WI38 (cell line): ENCODE data around the gene TVP23A.

ENCODE experiments used
- H3K4me3 ChIP-seq: 2 replicates; pipeline ENCODE4 v1.5.1; 2011; ENCODE audit warnings: low read depth, mild to moderate bottlenecking, control low read depth, low read length
- TF ChIP-seq, protein P1 (sequence below): IDR thresholded peaks from 2 replicates; pipeline ENCODE4 v1.5.1; 2012; ENCODE audit warnings: low read depth, mild to moderate bottlenecking, control low read depth, low read length

Gene TVP23A

DNA sequence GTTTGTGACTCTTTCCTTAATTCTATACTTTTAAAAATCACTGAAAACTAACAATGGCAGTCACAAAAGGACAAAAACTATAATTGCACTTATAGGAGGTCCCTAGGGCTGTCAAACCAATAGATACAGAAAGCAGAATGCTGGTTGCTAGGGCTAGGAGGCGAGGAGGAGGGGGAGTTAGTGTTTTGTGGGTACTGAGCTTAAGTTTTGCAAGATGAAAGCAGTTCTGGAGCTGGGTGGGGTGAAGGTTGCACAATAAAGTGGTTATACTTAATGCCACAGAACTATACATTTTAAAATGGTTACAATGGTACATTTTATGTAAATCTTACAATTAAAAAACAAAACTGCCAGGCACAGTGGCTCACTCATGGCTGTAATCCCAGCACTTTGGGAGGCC lies 47.7 kb downstream of the TVP23A start:
- TF ChIP-seq, protein P1, sequence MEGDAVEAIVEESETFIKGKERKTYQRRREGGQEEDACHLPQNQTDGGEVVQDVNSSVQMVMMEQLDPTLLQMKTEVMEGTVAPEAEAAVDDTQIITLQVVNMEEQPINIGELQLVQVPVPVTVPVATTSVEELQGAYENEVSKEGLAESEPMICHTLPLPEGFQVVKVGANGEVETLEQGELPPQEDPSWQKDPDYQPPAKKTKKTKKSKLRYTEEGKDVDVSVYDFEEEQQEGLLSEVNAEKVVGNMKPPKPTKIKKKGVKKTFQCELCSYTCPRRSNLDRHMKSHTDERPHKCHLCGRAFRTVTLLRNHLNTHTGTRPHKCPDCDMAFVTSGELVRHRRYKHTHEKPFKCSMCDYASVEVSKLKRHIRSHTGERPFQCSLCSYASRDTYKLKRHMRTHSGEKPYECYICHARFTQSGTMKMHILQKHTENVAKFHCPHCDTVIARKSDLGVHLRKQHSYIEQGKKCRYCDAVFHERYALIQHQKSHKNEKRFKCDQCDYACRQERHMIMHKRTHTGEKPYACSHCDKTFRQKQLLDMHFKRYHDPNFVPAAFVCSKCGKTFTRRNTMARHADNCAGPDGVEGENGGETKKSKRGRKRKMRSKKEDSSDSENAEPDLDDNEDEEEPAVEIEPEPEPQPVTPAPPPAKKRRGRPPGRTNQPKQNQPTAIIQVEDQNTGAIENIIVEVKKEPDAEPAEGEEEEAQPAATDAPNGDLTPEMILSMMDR, result no peak
- no peak overlapping the region for H3K4me3 ChIP-seq

- TF ChIP-seq, protein P1, result no peak
- no peak overlapping the region for H3K4me3 ChIP-seq
Observed at GRCh38 chr16:10769381-10769780, 49.2 kb downstream of the TVP23A start.

DNA sequence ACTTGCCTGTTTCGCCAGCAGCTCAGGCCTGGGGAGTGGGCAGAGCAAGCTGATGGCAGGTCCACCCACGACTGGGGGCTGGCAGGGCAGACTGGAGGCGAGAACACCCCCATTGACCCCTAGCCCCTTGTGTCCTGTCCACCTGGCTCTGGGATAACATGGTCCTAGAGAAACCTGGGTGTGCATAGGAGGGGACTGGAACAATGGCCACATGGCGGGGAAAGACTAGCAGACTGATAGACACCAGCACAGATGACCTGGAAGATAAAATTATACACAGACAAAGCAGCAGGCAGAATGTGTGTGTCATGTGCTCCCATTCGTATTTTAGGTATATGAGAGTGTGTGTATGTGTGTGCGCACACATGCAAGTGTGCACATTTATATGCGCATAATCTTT lies 51.5 kb downstream of the TVP23A start:
- TF ChIP-seq, protein P1, result no peak
- H3K4me3 ChIP-seq, result no peak overlapping the region

- no peak overlapping the region for H3K4me3 ChIP-seq
- TF ChIP-seq, protein P1, result no peak
Observed at GRCh38 chr16:10765772-10766171, 52.8 kb downstream of the TVP23A start.

DNA sequence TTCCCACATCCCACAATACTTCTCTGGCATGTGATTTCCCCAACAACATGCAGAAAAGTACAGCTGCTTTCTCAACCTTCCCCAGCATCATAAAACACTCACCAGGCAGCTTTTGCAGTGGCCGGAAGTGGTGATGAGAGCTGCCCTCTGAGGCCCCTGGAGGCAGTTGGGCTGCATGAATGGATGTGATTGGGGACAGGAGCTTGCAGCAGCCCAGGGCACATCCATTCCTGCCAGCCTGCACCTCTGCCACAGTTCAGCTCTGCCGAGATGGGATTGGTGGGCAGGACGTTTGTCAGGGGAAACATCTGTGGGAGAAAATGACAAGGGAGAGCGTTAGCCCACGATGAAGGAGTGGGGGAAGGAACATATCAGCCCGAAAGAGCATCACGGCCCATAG lies 55.1 kb downstream of the TVP23A start:
- no peak overlapping the region for H3K4me3 ChIP-seq
- TF ChIP-seq, protein P1, result no peak

DNA sequence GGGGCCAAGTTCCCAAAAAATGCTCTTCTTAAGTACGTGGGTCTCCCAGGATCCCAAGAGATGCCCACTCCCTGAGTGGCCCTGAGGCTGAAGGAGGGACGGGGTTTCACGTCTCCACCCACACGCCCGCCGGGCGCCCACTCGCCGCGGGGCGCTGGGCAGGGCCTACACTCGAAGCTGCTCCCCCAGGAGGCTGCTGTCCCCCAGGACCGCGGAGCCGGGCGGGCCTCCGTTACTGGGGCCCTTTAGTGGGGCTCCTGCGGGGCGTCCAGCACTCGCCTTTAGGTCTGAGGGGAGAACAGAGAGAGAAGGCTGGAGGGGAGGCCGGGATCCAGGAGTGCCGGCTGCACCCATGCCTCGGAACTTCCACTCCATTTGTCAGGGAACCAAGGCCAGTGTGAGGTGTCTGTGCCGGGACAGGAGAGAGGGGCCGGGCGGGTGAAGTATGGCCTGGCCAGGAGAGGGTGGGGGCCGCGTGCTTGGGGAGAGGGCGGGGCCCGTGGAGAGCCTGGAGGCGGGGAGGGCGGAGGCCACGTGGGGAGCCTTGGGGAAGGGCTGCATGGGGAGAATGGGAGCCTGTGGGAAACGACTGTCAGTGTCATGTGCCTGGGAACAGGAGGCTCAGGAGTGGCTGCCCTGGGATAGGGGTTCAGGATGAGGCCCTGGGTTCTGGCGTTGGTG lies 56.1 kb downstream of the TVP23A start:
- TF ChIP-seq, protein P1, result no peak
- no peak overlapping the region for H3K4me3 ChIP-seq

- H3K4me3 ChIP-seq, result no peak overlapping the region
- TF ChIP-seq, protein P1, result no peak
Observed at GRCh38 chr16:10761373-10761772, 57.2 kb downstream of the TVP23A start.
